HEK293T (cell line): ENCODE results near the gene EFCAB11.
"Not testable (repeated sequence)": the region's sequence is repeated elsewhere in the genome, so short reads cannot be mapped to it uniquely, and the experiment has no call there.

Source experiments
- CTCF ChIA-PET: fragments of 350-600 bp; formaldehyde crosslinking; extraction: SDS; loops from one replicate; lab custom pipeline; 2021; ENCODE audit warnings: antibody characterized with exemption, inconsistent platforms; lab: Yijun Ruan, JAX
- POLR2A ChIA-PET: fragments of 350-600 bp; formaldehyde crosslinking; extraction: SDS; loops from one replicate; lab custom pipeline; 2020; ENCODE audit warnings: antibody characterized with exemption, inconsistent platforms; lab: Yijun Ruan, JAX
- DNase-seq: peaks from one replicate; pipeline ENCODE4 v3.0.0; 2012; ENCODE audit warnings: mixed read lengths; ENCODE audit errors: extremely low spot score
- ARNT ChIP-seq: fragments of 450-650 bp; IDR thresholded peaks from 2 replicates; pipeline ENCODE4 v1.6.1; 2017; ENCODE audit warnings: mild to moderate bottlenecking
- BHLHE40 ChIP-seq: fragments of 450-650 bp; IDR thresholded peaks from 2 replicates; pipeline ENCODE4 v1.6.1; 2016; ENCODE audit warnings: mild to moderate bottlenecking, moderate library complexity, borderline replicate concordance
- CTBP1 ChIP-seq: fragments of 450-650 bp; IDR thresholded peaks from 2 replicates; pipeline ENCODE4 v1.6.1; 2016; ENCODE audit warnings: borderline replicate concordance
- ELF4 ChIP-seq: fragments of 450-650 bp; IDR thresholded peaks from 2 replicates; pipeline ENCODE4 v1.6.1; 2017; ENCODE audit warnings: antibody characterized with exemption
- FOXA1 ChIP-seq: fragments of 450-650 bp; IDR thresholded peaks from 2 replicates; pipeline ENCODE4 v1.6.1; 2016; ENCODE audit warnings: mild to moderate bottlenecking
- FOXK2 ChIP-seq: fragments of 450-650 bp; IDR thresholded peaks from 2 replicates; pipeline ENCODE4 v1.6.1; 2016; ENCODE audit warnings: mild to moderate bottlenecking
- FOXM1 ChIP-seq: fragments of 450-650 bp; IDR thresholded peaks from 2 replicates; pipeline ENCODE4 v1.6.1; 2017; ENCODE audit warnings: mild to moderate bottlenecking, borderline replicate concordance
- HDGF ChIP-seq: fragments of 450-650 bp; IDR thresholded peaks from 2 replicates; pipeline ENCODE4 v1.6.1; 2017; ENCODE audit warnings: antibody characterized with exemption, borderline replicate concordance
- L3MBTL2 ChIP-seq: fragments of 450-650 bp; conservative IDR thresholded peaks from 2 replicates; pipeline ENCODE4 v1.6.1; 2016; ENCODE audit warnings: mild to moderate bottlenecking
- LEF1 ChIP-seq: fragments of 450-650 bp; IDR thresholded peaks from 2 replicates; pipeline ENCODE4 v1.6.1; 2017; ENCODE audit warnings: mild to moderate bottlenecking, borderline replicate concordance
- NFRKB ChIP-seq: fragments of 450-650 bp; IDR thresholded peaks from 2 replicates; pipeline ENCODE4 v1.6.1; 2016; ENCODE audit warnings: mild to moderate bottlenecking, moderate library complexity
- SP1 ChIP-seq: fragments of 450-650 bp; IDR thresholded peaks from 2 replicates; pipeline ENCODE4 v1.6.1; 2017
- SUZ12 ChIP-seq: fragments of 450-650 bp; IDR thresholded peaks from 2 replicates; pipeline ENCODE4 v1.6.1; 2016; ENCODE audit warnings: mild to moderate bottlenecking
- TARDBP ChIP-seq: fragments of 450-650 bp; IDR thresholded peaks from 2 replicates; pipeline ENCODE4 v1.6.1; 2016
- ZNF384 ChIP-seq: fragments of 450-650 bp; IDR thresholded peaks from 2 replicates; pipeline ENCODE4 v1.6.1; 2016
- TF ChIP-seq, protein P1 (sequence below): fragments of 450-650 bp; IDR thresholded peaks from 2 replicates; pipeline ENCODE4 v1.6.1; 2016

EFCAB11 gene

DNA sequence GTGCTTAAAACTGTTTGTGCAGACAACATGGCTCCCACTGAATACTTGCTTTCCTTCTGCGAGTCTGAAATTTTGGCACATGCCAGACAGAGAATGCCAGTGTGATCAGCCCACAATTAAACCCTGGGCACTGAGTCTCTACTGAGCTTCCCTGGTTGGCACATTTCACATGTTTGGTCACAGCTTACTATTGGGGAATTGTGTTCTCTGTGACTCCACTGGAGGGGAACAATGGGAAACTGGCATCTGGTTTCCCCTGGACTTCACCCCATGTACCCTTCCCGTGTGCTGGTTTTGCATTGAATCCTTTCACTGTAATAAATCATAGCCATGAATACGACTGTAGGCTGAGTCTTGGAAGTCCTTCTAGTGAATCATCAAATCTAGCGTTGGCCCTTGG lies 64.9 kb downstream of the EFCAB11 start:
- no peak for DNase-seq
- CTCF ChIA-PET: no interaction called here
- POLR2A ChIA-PET: no interaction called here
- TF ChIP-seq SUZ12 (no peak), HDGF (no peak), L3MBTL2 (no peak), TARDBP (no peak), FOXA1 (no peak)

DNA sequence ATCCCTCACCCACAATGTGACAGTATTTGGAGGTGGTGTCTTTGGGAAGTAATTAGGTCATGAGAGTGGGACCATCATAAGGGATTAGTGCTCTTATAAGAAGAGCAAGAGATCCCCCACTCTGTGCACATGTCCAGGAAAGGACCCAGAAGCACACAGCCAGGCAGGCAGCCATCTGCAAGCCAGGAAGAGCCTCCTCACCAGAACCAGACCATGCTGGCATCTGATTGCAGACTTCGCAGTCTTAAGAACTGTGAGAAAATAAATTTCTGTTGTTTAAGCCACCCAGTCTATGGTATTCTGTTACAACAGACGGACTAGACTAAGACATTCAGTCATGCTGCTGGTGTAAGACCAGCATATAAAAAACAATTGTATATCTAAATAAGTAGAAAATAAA lies 69.8 kb downstream of the EFCAB11 start:
- TF ChIP-seq, protein P1, sequence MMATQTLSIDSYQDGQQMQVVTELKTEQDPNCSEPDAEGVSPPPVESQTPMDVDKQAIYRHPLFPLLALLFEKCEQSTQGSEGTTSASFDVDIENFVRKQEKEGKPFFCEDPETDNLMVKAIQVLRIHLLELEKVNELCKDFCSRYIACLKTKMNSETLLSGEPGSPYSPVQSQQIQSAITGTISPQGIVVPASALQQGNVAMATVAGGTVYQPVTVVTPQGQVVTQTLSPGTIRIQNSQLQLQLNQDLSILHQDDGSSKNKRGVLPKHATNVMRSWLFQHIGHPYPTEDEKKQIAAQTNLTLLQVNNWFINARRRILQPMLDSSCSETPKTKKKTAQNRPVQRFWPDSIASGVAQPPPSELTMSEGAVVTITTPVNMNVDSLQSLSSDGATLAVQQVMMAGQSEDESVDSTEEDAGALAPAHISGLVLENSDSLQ: no peak
- TF ChIP-seq HDGF (no peak), LEF1 (no peak), SUZ12 (no peak), L3MBTL2 (no peak), BHLHE40 (no peak), SP1 (no peak), FOXA1 (no peak), NFRKB (no peak), ELF4 (no peak), TARDBP (no peak)
- POLR2A ChIA-PET: no interaction called here
- no peak for DNase-seq
- CTCF ChIA-PET: no interaction called here

DNA sequence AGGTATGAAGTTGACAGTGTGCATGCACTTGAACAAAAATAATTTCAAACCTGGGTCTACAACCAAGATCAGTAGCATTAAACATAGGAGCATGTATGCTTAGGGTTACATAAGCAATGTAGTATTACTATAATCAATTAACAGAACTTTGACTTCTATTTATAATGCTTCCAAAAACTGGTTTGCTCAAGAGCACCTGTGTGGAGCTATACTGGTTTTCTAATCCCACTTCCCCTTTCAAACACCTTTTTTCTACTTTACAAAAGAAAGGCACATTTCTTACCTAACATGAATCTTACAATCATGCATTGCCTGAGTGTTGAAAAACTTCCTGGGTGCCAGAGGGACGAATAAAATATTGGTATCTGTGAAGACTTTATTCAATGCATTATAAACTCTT lies 72.7 kb downstream of the EFCAB11 start:
- TF ChIP-seq FOXK2 (no peak), SP1 (no peak), CTBP1 (no peak), TARDBP (no peak), NFRKB (no peak), FOXM1 (no peak), FOXA1 (no peak), LEF1 (no peak), ELF4 (no peak), SUZ12 (no peak), ARNT (no peak), L3MBTL2 (no peak), HDGF (no peak), BHLHE40 (no peak), ZNF384 (no peak)
- TF ChIP-seq, protein P1: no peak
- POLR2A ChIA-PET: no interaction called here
- CTCF ChIA-PET: no interaction called here
- DNase-seq: no peak

DNA sequence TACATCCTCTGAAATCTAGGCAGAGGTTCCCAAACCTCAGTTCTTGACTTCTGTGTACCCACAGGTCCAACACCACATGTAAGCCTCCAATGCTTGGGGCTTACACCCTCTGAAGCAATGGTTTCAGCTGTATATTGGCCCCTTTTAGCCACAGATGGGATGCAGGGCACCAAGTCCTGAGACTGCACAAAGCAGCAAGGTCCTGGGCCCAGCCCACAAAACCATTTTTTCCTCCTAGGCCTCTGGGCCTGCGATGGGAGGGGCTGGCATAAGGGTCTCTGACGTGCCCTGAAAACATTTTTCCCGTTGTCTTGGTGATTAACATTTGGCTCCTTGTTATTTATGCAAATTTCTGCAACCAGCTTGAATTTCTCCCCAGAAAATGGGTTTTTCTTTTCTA lies 80.4 kb downstream of the EFCAB11 start:
- POLR2A ChIA-PET, CTCF ChIA-PET, DNase-seq: not testable (repeated sequence)

DNA sequence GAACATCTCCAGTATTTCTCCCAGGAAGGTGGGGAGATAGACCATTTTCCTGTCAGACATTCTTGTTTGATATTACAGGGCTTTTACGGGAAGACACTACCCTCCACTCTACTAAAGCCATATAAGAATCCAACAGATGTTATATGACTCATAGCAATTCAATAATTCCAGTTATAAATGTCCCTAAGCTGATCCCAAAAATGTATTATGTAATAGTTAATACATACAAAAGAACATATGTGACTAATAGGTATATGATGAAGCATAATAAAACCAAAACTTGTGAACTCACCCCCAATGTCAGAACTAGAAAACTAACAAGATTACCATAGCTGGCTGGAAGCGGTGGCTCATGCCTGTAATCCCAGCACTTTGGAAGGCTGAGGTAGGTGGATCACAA lies 84.2 kb downstream of the EFCAB11 start:
- POLR2A ChIA-PET: no interaction called here
- TF ChIP-seq SUZ12: no peak
- TF ChIP-seq LEF1: no peak
- TF ChIP-seq NFRKB: no peak
- TF ChIP-seq ELF4: no peak
- TF ChIP-seq ARNT: no peak
- no peak for TF ChIP-seq FOXA1
- no peak for TF ChIP-seq SP1
- TF ChIP-seq, protein P1: no peak
- TF ChIP-seq HDGF: no peak
- no peak for TF ChIP-seq CTBP1
- no peak for TF ChIP-seq TARDBP
- no peak for TF ChIP-seq ZNF384
- TF ChIP-seq L3MBTL2: no peak
- DNase-seq: no peak
- CTCF ChIA-PET: interaction anchor here (0.6 kb wide), 1 partner anchor 813 kb away, joined by 3 read pairs; no protein-coding TSS in a partner anchor

DNA sequence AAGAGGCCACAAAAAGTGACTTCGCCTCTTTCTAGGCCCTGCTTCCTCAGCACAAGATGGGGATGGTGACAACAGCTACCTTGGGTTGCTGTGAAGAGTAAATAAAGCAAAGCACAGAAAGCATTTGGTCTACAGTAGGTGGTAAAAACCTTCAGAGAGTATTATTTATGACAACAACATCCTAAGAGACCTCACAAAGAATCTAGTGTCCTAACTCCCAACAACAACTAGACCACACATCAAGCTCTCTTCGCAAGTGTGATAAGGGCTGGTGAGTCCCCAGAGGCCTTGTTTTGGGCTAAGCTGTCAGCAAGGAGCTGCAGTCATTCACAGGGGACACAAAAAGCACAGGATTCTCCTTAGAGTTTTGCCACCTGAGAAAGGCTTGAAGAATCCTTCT lies 84.9 kb downstream of the EFCAB11 start:
- no peak for DNase-seq
- CTCF ChIA-PET: no interaction called here
- TF ChIP-seq L3MBTL2 (no peak), LEF1 (no peak), TARDBP (no peak), ARNT (no peak), ELF4 (no peak)
- POLR2A ChIA-PET: no interaction called here

DNA sequence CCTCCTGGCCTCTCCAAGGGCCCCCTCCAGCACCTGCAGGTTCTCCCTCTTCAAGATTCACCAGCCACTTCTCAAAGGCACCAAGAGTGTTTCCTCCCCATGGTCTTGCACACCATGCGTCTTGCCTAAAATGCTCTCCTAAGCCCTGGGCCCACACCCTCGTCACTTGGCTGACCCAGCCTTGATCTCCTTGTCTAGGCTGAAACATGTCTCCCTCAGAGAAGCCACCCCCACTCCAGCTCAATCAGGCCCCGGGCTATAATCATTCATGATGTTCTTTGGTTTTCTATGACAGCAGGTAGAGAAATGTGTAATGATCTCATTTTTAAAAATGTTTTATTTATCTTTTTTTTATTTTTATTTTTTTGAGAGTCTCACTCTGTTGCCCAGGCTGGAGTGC lies 88.1 kb downstream of the EFCAB11 start:
- TF ChIP-seq ZNF384: no peak
- no peak for TF ChIP-seq NFRKB
- no peak for TF ChIP-seq HDGF
- TF ChIP-seq SUZ12: no peak
- TF ChIP-seq ARNT: no peak
- TF ChIP-seq FOXA1: no peak
- TF ChIP-seq TARDBP: no peak
- TF ChIP-seq FOXK2: no peak
- TF ChIP-seq ELF4: no peak
- no peak for TF ChIP-seq FOXM1
- TF ChIP-seq LEF1: no peak
- no peak for TF ChIP-seq SP1
- POLR2A ChIA-PET: no interaction called here
- CTCF ChIA-PET: no interaction called here
- DNase-seq: no peak
